ENCODE measurements around the gene PTPRH.
"Not testable (repeated sequence)": the region's sequence is repeated elsewhere in the genome, so short reads cannot be mapped to it uniquely, and the experiment has no call there.

PTPRH gene

GRCh38 chr19:55186080-55186479, 23.2 kb downstream of the PTPRH start:
- no peak for DNase-seq (ENCODE audit: low read depth)

GRCh38 chr19:55181740-55182139, 27.6 kb downstream of the PTPRH start:
- no peak for DNase-seq (ENCODE audit: low read depth)

GRCh38 chr19:55179606-55180484, 29.5 kb downstream of the PTPRH start, which contains the start of gene SYT5:
Gene SYT5, minus strand, starts transcription at chr19:55180289. Its CDS starts 1,248 bp downstream, at chr19:55179041.
- peak; percentile 45 for DNase-seq (ENCODE audit: low read depth)

DNA sequence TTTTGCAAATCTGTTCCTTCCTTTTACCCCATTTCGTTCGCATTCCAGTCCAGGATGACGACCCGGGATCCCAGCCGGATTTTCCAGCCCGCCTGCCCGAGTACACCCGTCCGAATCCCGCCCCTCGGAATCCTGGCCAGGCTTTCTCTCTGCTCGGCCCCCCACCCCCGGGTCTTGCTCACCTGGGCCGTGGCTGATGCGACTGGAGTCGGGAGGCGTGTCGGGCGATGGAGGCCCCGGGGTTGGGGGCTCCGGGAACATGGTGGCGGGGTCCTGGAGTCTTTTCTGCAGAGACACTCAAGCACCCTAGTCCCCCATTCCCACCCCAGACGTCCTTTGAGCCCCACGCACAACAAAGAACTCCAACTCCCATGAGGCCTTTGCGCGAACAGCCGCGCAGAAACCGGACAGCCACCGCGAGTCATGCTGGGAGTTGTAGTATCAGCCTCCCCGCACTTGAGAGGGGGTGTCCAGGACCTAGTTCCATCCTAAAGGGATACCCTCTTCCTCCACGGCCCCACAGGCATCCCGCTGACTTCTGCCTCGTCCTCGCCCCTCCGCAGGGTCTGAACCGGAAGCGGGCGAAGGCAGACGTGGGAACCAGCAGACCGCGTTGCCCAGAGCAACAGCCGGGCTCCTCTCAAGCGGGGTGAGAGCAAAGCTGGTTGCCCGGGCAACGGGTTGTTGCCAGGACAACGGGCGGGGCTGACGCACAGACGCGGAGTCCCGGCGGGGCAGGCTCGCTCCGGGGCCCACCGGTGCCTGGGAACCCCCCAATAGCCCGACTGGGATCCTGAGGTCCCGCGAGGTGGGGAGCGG, 30.3 kb downstream of the PTPRH start:
- peak; percentile 84 for DNase-seq (ENCODE audit: low read depth)

DNA sequence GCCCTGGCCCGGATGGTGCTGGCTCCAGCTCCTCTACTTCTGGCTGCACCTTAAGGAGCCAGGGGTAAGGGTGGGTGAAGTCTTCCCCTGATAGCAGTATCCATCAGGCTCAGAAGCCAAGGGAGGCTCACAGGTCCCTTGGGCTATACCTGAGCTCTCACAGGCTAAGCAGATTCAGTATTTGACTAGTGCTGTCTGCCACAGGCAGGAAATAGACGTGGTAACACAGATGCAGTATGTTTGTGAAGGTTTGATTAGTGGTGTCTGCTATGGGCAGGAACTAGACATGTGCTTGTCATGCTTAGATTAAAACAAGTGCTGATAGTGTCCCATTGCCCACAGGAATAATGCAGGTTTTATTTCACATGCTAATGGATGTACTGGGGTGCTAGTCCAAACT, 33.2 kb downstream of the PTPRH start:
- DNase-seq (ENCODE audit: low read depth) = no peak

GRCh38 chr19:55175117-55175867, 34.0 kb downstream of the PTPRH start:
- no peak for DNase-seq (ENCODE audit: low read depth)

GRCh38 chr19:55174425-55175116, 34.7 kb downstream of the PTPRH start:
- no peak for DNase-seq (ENCODE audit: low read depth)

DNA sequence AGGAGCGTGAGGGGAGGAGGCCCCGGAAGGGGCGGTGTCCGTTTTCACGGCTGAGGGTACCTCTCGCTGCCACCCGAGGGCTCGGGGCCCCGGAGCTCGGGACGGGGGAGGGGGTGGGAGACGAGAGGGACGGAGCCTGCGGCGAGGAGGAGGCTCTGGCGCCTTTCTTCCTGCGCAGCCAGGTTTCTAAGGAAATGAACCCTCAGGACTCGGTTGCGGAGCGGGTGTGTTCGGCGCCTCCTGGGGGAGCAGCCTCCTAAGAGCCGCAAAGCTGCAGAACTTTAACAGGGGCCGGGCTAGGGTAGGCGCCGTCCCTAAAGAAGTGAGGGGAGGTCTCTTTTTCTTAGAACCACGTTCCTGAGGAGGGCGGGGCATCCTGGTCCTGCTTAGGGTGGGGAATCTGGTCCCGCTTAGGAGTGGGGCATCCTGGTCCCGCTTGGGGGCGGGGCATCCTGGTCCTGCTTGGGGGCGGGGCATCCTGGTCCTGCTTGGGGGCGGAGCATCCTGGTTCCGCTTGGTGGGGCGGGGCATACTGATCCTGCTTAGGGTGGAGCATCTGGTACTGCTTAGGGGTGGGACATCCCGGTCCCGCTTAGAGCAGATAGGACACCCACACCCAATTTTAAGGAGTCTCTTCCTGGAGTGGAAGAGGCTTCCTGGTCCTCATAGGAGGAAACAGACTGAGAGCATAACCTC, 35.4 kb downstream of the PTPRH start:
- DNase-seq (ENCODE audit: low read depth) = no peak

DNA sequence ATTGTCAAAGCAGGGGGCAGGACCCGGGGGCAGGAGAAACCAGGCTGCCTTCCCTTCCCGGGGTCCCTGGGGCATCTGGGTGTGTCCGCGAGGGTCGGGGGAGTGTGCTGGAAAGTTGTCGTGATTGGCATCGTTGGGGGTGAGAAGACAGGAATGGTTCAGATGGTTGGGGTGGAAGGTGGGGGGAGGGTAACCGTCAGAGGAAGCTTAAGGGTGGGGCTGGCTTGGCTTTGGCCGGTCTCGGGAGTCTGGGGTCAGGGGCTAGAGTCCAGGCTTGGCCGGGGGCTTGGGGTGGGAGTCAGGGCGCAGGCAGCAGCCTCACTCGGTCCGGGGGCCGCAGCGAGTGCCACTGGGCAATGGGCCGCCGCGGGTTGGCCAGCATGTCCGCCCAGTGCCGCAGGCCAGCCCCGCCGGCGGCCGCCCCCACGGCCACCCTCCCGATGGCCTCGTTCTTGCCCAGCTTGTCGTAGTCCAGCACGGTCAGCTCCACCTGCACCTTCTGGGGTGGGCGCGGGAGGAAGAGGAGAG, 36.1 kb downstream of the PTPRH start:
- DNase-seq (ENCODE audit: low read depth) = no peak

DNA sequence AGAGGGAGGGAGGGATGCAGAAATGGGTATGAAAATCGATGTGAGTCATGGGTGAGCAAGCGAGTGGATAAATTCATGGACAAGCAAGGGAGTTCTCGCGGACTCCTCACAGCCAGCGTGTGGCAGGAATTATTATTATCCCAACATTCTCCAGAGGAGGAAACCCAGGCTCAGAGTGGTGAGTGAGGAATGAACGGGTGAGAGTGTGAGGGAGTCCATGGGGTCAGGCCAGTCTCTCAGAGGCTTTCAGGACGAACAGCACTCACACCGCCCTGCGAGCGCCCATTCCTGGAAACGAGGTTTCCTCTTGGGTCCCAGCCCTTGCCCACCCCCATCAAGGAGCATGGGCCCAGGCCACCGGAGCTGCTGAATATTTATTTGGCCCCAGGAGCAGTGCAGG, 36.6 kb downstream of the PTPRH start:
- no peak for DNase-seq (ENCODE audit: low read depth)

- not testable (repeated sequence) for DNase-seq (ENCODE audit: low read depth)
These were observed 37.0 kb downstream of the PTPRH start for GRCh38 chr19:55172318-55172717.

DNA sequence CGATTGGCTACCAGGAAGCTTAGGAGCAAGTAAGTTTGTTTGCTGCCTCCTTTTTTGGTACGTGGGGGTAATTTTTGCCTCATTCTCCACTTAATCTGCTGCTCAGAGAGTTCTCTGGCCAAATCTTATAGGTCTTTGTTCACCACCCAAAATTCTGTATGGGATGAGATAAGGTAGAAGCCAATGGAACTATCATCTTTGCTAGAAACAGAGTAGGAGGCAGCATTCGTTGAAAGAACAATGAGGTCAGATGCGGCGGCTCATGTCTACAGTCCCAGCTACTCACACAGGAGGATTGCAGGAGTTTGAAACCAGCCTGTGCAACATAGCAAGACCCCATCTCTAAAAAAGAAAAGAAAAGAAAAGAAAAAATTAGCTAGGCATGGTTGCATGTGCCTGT, 37.9 kb downstream of the PTPRH start:
- DNase-seq (ENCODE audit: low read depth) = no peak

GRCh38 chr19:55169136-55169535, 40.2 kb downstream of the PTPRH start:
- no peak for DNase-seq (ENCODE audit: low read depth)

DNA sequence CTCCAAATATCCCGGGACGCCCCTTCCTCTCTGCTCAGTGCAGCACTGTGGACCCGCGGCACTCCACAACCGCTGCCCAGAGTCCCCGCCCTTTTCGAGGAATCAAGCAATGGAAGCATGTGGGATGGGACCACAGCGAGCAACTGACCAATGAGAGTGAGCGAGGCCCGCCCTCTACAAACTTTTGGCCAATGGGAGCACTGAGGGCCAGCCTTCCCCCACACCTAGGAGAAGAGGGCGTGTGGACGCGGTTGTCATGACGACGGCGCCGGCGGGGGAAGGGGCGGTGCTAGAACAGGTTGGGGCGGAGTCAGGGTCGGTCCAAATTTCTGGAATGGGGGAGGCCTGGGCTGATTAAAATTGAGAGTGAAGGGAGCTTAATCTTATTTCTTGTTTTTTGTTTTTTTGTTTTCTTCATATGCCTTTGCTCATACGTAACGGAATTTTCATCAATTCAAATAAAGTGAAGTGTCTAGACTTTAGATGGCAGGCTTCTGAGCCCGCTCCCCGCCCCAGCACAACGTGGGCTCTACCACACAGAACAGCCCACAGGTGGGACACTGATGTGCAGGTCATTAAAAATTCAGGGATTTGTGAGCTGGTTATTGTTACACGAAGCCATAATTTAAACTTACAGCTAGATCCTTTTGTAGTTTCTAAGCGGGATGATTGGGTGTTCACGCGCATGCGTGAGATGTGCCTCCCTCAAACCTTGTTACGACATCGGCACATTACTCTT, 42.6 kb downstream of the PTPRH start, which contains the start of gene DNAAF3:
Gene DNAAF3 (minus strand): TSS at position 84 of the 739 bp plus-strand sequence. CDS start 200 bp downstream, outside the sequence.
- peak; percentile 38 for DNase-seq (ENCODE audit: low read depth)

DNA sequence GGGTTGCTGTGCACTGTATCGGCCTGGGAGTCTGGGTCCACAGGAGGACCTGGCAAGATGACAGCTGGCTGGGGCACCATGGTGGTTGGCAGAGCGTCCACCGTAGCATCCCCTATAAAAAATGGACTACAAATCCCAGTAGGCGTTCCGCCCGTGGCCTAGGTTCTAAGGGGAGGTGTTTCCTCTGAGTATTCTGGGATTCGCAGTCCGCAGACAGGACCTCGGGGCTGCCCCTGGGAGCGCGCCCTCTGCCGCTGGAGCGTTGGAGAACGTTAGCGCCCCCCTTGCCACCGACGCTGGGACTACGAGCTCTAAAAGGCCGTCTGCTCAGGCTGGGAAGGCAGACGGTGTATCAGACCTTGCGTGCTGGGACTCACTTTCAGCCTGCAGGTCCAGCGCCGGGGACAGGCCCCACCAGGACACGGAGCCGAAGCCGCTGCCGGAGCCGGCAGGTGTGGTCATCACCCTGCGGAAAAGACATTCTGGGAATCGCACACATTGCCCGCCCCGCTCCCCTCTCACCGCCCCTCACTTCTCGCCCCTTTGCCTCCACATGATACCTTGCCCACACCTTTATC, 43.3 kb downstream of the PTPRH start:
- DNase-seq (ENCODE audit: low read depth) = no peak

DNA sequence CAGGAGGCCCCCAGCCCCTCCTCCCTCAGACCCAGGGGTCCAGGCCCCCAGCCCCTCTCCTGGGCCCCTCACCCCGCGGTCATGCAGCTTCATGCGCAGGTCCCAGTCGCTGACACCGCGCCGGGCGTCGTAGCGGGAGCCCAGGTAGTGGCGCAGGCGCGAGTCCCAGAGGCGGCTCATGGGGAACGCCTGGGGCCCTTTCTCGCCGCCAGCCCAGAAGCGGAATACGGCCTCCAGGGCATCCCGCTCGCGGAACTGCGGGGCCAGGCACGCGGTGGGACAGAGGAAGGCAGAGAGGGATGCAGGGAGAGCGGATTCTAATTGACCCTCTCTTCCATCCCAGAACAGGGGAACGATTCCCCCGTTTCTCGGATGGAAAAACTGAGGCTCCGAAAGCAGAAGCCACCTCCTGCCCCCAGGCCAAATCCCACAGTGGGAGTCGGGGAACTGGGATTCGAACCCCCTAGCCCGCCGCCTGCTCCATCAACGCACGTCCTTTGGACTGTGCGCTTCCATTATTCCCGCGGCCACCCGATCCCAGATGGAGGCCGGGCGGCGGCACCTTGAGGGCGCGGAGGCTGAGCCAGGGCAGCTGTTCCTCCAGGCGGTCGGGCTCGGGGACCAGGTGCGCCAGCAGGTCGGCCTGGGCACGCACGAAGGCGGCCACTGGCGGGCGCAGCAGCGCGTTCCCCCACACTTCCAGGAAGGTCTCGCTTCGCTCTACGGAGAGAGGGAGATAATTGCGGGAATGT, 47.6 kb downstream of the PTPRH start:
- no peak for DNase-seq (ENCODE audit: low read depth)

DNA sequence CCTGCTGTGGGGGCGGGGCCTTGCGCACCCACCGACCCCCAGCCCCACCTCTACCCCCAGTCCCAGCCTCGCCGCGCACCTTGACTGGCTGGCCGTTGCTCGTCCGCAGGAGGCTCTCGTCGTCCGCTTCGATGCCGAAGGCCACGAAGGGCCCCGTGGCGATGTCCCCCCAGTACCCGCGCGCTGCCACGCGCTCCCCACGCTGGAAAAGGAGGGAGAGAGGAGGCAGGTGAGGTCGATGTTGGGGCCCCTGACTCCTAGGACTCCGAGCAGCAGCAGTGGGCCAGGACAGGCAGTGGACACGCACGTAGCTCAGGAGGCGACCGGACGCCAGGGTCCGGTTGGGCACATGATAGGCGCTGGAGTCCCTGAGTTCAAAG, 48.3 kb downstream of the PTPRH start:
- no peak for DNase-seq (ENCODE audit: low read depth)

GRCh38 chr19:55160128-55160985, 48.9 kb downstream of the PTPRH start:
- peak; percentile 75 for DNase-seq (ENCODE audit: low read depth)

Data from activated T-helper 9 cell treated with anti-CD3 and anti-CD28 coated beads, Interleukin-2, amount 50 U/mL, for 16 hours (primary cell).